Hepatocyte (in vitro differentiated cells): ENCODE measurements around the gene GMDS. TPM values are rescaled to one million over a fixed set of nuclear protein-coding genes. Genes with fewer than 3 reads are reported as not detected.

Experiments
- DNase-seq: peaks from one replicate; pipeline ENCODE4 v3.0.0-alpha.2; 2016; ENCODE audit warnings: low spot score
- H2AFZ ChIP-seq: fragments of 200-600 bp; sonication (generic); 2 replicates; pipeline ENCODE4 v1.6.0; 2016; ENCODE audit warnings: antibody characterized with exemption, mild to moderate bottlenecking
- H3K27ac ChIP-seq: fragments of 200-600 bp; sonication (generic); 2 replicates; pipeline ENCODE4 v1.5.1; 2016; ENCODE audit warnings: mild to moderate bottlenecking
- H3K27me3 ChIP-seq: fragments of 200-600 bp; sonication (generic); 2 replicates; pipeline ENCODE4 v1.6.1; 2016
- H3K36me3 ChIP-seq: fragments of 200-600 bp; sonication (generic); replicated peaks from 2 replicates; pipeline ENCODE4 v1.5.1; 2016; ENCODE audit warnings: low read depth; ENCODE audit not compliant: insufficient read depth
- H3K4me1 ChIP-seq: fragments of 200-600 bp; sonication (generic); 2 replicates; pipeline ENCODE4 v1.5.1; 2016; ENCODE audit warnings: mild to moderate bottlenecking, moderate library complexity; ENCODE audit not compliant: insufficient read depth
- H3K4me2 ChIP-seq: fragments of 200-600 bp; sonication (generic); 2 replicates; pipeline ENCODE4 v1.6.0; 2016
- H3K4me3 ChIP-seq: fragments of 200-600 bp; sonication (generic); 2 replicates; pipeline ENCODE4 v1.5.1; 2016; ENCODE audit warnings: mild to moderate bottlenecking
- H3K79me2 ChIP-seq: fragments of 200-600 bp; sonication (generic); 2 replicates; pipeline ENCODE4 v1.6.0; 2017; ENCODE audit warnings: mild to moderate bottlenecking
- H3K9me2 ChIP-seq: fragments of 200-600 bp; sonication (generic); replicated peaks from 2 replicates; pipeline ENCODE4 v1.6.0; 2017; ENCODE audit warnings: mild to moderate bottlenecking; ENCODE audit not compliant: insufficient read depth
- H3K9me3 ChIP-seq: fragments of 200-600 bp; sonication (generic); 2 replicates; pipeline ENCODE4 v1.5.1; 2016; ENCODE audit warnings: low read depth, mild to moderate bottlenecking
- H4K20me1 ChIP-seq: fragments of 200-600 bp; sonication (generic); 2 replicates; pipeline ENCODE4 v1.6.0; 2016; ENCODE audit warnings: mild to moderate bottlenecking; ENCODE audit not compliant: insufficient read depth, poor library complexity, severe bottlenecking
- EZH2 ChIP-seq: fragments of 200-600 bp; sonication (generic); IDR thresholded peaks from 2 replicates; pipeline ENCODE4 v1.6.1; 2016; ENCODE audit warnings: antibody characterized with exemption, mild to moderate bottlenecking, borderline replicate concordance
- EZH2phosphoT487 ChIP-seq: fragments of 200-600 bp; sonication (generic); IDR thresholded peaks from one replicate; pipeline ENCODE4 v1.6.1; 2018; ENCODE audit warnings: antibody characterized with exemption, mild to moderate bottlenecking, low read depth, moderate library complexity; ENCODE audit not compliant: unreplicated experiment, severe bottlenecking
- WGBS: methylation state at CpG from one replicate; pipeline ENCODE4 v1.1.6; 2016; ENCODE audit warnings: low lambda C conversion rate; ENCODE audit errors: missing lambda C conversion rate; 5-methylcytosine and 5-hydroxymethylcytosine counted together
- polyA plus RNA-seq: library from polyadenylated mRNA; unstranded; fragments of >200 nt; fragmentation: Nextera tagmentation; extraction: Ambion mirVana; gene quantifications from 2 replicates; pipeline ENCODE4 v1.2.1, GENCODE V29; 2016
- total RNA-seq: library from RNA; depleted of rRNA; stranded (reverse); fragments of >200 nt; gene quantifications from 2 replicates; pipeline ENCODE4 v1.2.3, GENCODE V29; 2014
- TF ChIP-seq, protein P1 (sequence below): fragments of 200-600 bp; sonication (generic); IDR thresholded peaks from 2 replicates; pipeline ENCODE4 v1.5.1; 2016; ENCODE audit warnings: antibody characterized with exemption, mild to moderate bottlenecking; ENCODE audit not compliant: poor library complexity

GMDS gene
- total and polyA plus RNA-seq, 2 experiments from 2014 or later: 20.7 to 32.6 TPM

DNA sequence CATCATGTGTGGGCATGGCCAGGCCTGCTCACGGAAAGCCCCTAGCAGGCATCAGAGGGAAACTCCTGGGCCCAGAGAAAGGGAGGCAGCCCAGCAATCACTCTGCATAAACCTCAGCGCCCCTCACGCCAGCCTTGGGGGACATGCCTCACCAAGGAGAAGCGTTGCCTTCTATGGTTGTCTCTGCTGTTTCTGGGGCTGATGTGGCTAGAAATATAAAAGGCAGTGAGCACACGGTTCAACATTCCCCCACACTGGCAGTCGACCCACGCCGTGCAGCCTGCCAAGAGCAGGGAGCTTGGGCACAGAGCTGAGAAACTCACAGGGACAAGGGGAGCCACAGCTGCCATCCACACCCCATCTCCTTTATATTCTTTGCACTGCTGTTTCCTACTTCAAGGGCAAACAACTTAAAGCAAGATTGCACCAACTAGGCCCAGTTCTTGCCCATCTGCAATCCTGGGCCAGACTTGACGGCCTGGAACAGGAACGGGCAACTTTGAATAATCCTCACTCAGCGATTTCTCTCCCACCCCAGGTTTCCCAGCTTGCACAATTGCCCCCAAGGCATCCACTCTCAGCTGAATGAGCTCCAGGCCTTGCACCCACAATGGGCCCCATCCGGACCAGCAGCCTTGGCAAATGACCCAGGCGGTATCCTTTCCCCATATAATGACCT lies 671.2 kb downstream of the GMDS start:
- Histone ChIP-seq H3K79me2 (no peaks in the 10 kb centered on the region), H3K4me2 (no peak overlapping the region), H3K27ac (no peak overlapping the region), H3K27me3 (no peaks in the 10 kb centered on the region), H4K20me1 (no peaks in the 10 kb centered on the region), H3K36me3 (no peaks in the 10 kb centered on the region), H3K4me1 (peaks cover 18% of the 10 kb centered on the region), H3K9me3 (no peaks in the 10 kb centered on the region), H2AFZ (no peak overlapping the region), H3K4me3 (no peak overlapping the region), H3K9me2 (no peaks in the 10 kb centered on the region)
- no peak for DNase-seq
- 76% methylated on average over 13 of the region's 13 CpGs for WGBS
- no peak for TF ChIP-seq EZH2
- no peak for TF ChIP-seq EZH2phosphoT487
- TF ChIP-seq, protein P1, sequence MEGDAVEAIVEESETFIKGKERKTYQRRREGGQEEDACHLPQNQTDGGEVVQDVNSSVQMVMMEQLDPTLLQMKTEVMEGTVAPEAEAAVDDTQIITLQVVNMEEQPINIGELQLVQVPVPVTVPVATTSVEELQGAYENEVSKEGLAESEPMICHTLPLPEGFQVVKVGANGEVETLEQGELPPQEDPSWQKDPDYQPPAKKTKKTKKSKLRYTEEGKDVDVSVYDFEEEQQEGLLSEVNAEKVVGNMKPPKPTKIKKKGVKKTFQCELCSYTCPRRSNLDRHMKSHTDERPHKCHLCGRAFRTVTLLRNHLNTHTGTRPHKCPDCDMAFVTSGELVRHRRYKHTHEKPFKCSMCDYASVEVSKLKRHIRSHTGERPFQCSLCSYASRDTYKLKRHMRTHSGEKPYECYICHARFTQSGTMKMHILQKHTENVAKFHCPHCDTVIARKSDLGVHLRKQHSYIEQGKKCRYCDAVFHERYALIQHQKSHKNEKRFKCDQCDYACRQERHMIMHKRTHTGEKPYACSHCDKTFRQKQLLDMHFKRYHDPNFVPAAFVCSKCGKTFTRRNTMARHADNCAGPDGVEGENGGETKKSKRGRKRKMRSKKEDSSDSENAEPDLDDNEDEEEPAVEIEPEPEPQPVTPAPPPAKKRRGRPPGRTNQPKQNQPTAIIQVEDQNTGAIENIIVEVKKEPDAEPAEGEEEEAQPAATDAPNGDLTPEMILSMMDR: no peak
